ENCODE data around the gene SMU1. TPM values are rescaled to one million over a fixed set of nuclear protein-coding genes. Genes with fewer than 3 reads are reported as not detected.

The SMU1 gene
- total and polyA plus RNA-seq, 2 of the 13 experiments (the other 11 are each of a cell fraction or from before 2014, with no cell fraction given): 12.9 to 36.6 TPM

GRCh38 chr9:33106827-33107621 lies 30.6 kb upstream of the SMU1 start:
- no peak for FAIRE-seq

More at GRCh38 chr9:33106827-33107621, 30.6 kb upstream of the SMU1 start:
- H3K9me3 ChIP-seq (ENCODE audit: low read length): no peaks in the 10 kb centered on the region
- no peak overlapping the region for H3K4me2 ChIP-seq (ENCODE audit: low read depth, low read length)
- in situ Hi-C loops (cut with HindIII; ENCODE audit: extremely low pct_ligation_motif_present, low pct_unique_long_range_greater_than_20kb) (no loop called here), intact Hi-C loops (cut with micrococcal nuclease; ENCODE audit: unreplicated experiment) (no loop called here)
- H3K79me2 ChIP-seq (ENCODE audit: insufficient read depth, low read length): no peaks in the 10 kb centered on the region
- no peaks in the 10 kb centered on the region for H4K20me1 ChIP-seq (ENCODE audit: insufficient read depth, low read length)
- TF ChIP-seq MAF1 (CRISPR knock-in tag; IDR thresholded peaks at IDR 0.05; ENCODE audit: borderline replicate concordance) (no peak), ATF3 (CRISPR knock-in tag; IDR thresholded peaks at IDR 0.05) (no peak), HNF1B (CRISPR knock-in tag; IDR thresholded peaks at IDR 0.05) (no peak), ZNF768 (CRISPR knock-in tag; IDR thresholded peaks at IDR 0.05) (peak; percentile 90), ZNF350 (CRISPR knock-in tag; IDR thresholded peaks at IDR 0.05; ENCODE audit: borderline replicate concordance, low read depth) (no peak), KLF6 (CRISPR knock-in tag; IDR thresholded peaks at IDR 0.05) (no peak), PHF5A (CRISPR knock-in tag; IDR thresholded peaks at IDR 0.05; ENCODE audit: low read depth, unreplicated experiment) (no peak), CSRNP1 (CRISPR knock-in tag; IDR thresholded peaks at IDR 0.05) (no peak)
- no peak for DNase-seq (ENCODE audit: low spot score)
- BruUV-seq (replicated peaks): no TSS peak
- H3K27ac ChIP-seq (ENCODE audit: extremely low read length, insufficient read depth, low read length): no peak overlapping the region
- peak; percentile 24 for ATAC-seq
- H3K4me3 ChIP-seq (replicated peaks in 1 of 3; ENCODE audit: insufficient read depth in 1 of 3, low read depth in 2 of 3, low read length in 3 of 3): no peak overlapping the region
- 56% methylated on average over 10 of the region's 10 CpGs for WGBS (ENCODE audit: low lambda C conversion rate)
- no peaks in the 10 kb centered on the region for H3K27me3 ChIP-seq (ENCODE audit: control insufficient read depth in 1 of 2, insufficient read depth in 2 of 2, low read length in 2 of 2)
- H3K4me1 ChIP-seq (ENCODE audit: insufficient read depth, low read length): peaks cover 27% of the 10 kb centered on the region
- H3K36me3 ChIP-seq (replicated peaks in 1 of 2; ENCODE audit: control insufficient read depth in 1 of 2, insufficient read depth in 2 of 2, low read length in 2 of 2): peaks cover 1 to 2% of the 10 kb centered on the region in 2 experiments; a peak in 2 of 5 replicates
- ChIA-PET CTCF (ENCODE audit: low intra/inter-chr PET ratio, low total read pairs) (no interaction called here), POLR2A (no interaction called here)
- no peak overlapping the region for H3K9ac ChIP-seq (ENCODE audit: insufficient read depth, low read depth, low read length)
- H2AFZ ChIP-seq (ENCODE audit: low read length): no peak overlapping the region
